Measurements from ENCODE around the gene LAD1. TPM values are rescaled to one million over a fixed set of nuclear protein-coding genes. Genes with fewer than 3 reads are reported as not detected.

Gene LAD1
- total and polyA plus RNA-seq, 2 of the 13 experiments (the other 11 are each of a cell fraction or from before 2014, with no cell fraction given): 10.8 to 65.6 TPM

GRCh38 chr1:201447903-201448871 lies 49.1 kb upstream of the LAD1 start (continued):
- no peak for TF ChIP-seq ZNF142 (CRISPR knock-in tag; IDR thresholded peaks at IDR 0.05)
- TF ChIP-seq PAX8 (CRISPR knock-in tag; IDR thresholded peaks at IDR 0.05; ENCODE audit: borderline replicate concordance): no peak
- no peak for TF ChIP-seq ZNF317 (CRISPR knock-in tag; IDR thresholded peaks at IDR 0.05)
- TF ChIP-seq ZFP37 (CRISPR knock-in tag; IDR thresholded peaks at IDR 0.05; ENCODE audit: borderline replicate concordance): no peak
- TF ChIP-seq ZNF180 (CRISPR knock-in tag; IDR thresholded peaks at IDR 0.05; ENCODE audit: borderline replicate concordance, low read depth): no peak
- no peak for TF ChIP-seq ZSCAN5A (CRISPR knock-in tag; IDR thresholded peaks at IDR 0.05; ENCODE audit: borderline replicate concordance)
- TF ChIP-seq HOXA3 (CRISPR knock-in tag; IDR thresholded peaks at IDR 0.05): no peak
- no peak for TF ChIP-seq REXO4 (CRISPR knock-in tag; IDR thresholded peaks at IDR 0.05; ENCODE audit: borderline replicate concordance)
- no peak for TF ChIP-seq ZNF773 (CRISPR knock-in tag; IDR thresholded peaks at IDR 0.05; ENCODE audit: borderline replicate concordance)
- TF ChIP-seq ELK4 (CRISPR knock-in tag; IDR thresholded peaks at IDR 0.05; ENCODE audit: borderline replicate concordance): no peak
- TF ChIP-seq KAT2B (IDR thresholded peaks at IDR 0.05; ENCODE audit: borderline replicate concordance, low read depth, low read length): no peak
- no peak for TF ChIP-seq MATR3 (CRISPR knock-in tag; IDR thresholded peaks at IDR 0.05)
- no peak for TF ChIP-seq FOXO4 (CRISPR knock-in tag; conservative IDR thresholded peaks at IDR 0.05)
- no peak for TF ChIP-seq FOSL1 (CRISPR knock-in tag; IDR thresholded peaks at IDR 0.05; ENCODE audit: borderline replicate concordance)
- TF ChIP-seq ZNF121 (CRISPR knock-in tag; IDR thresholded peaks at IDR 0.05): no peak
- no peak for TF ChIP-seq KMT2B (CRISPR knock-in tag; IDR thresholded peaks at IDR 0.05)
- TF ChIP-seq ZNF275 (CRISPR knock-in tag; IDR thresholded peaks at IDR 0.05; ENCODE audit: borderline replicate concordance): no peak

Measured in HepG2 (cell line).